Measurements from ENCODE around the gene C21orf91. TPM values are rescaled to one million over a fixed set of nuclear protein-coding genes. Genes with fewer than 3 reads are reported as not detected.

C21orf91 gene
- total RNA-seq = 6.0 and 8.9 TPM in 2 replicates

DNA sequence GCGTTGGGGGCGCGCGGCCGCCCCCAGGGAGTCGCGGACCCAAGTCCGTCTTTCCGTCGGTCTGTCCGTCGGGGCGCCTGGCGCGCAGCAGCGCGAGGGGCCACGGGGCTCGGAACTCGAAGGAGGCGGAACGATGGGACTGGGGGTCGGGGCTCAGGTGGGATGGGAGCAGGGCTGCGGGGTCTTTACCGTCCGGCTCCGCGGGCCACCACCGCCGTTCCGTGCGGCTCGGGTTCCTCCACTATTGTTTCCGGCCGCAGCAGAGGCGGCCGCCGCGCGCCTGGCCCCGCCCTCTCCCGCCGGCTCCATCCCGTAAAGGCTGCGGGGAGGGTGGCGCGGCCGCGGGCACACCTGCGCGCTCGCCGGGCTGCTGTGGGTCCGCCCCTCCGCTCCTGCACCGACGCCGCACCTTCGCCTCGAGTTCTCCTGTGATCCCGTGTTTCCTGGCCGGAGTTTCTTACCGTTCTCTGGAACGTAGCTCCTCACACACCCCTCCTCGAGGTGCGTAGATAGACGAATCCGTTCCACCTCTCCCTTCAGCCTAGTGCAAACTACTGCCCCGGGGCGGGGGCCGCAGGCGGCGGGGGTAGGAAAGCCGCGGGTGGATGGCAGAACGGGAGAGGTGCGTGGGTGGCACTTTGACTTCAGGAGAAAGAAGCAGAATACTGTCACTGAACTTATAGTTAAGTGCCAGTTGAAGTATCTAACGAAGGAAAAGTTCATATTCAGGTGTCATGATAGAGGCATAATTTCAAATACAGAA, at the start of gene C21orf91:
Gene C21orf91, minus strand, starts transcription at position 243 of the 763 bp plus-strand sequence. CDS start 1,038 bp downstream, outside the sequence.

Other genes with a start within 250 kb of the C21orf91 start
- gene BTG3, start 206.5 kb downstream of the C21orf91 start, total RNA-seq = 21.8 and 31.9 TPM in 2 replicates